GM12874 (cell line): ENCODE data around the gene LZTR1.

Source experiments
- TF ChIP-seq, protein P1 (sequence below): IDR thresholded peaks from 2 replicates; pipeline ENCODE4 v1.5.1; 2011; ENCODE audit warnings: low read depth, mild to moderate bottlenecking, control low read depth, low read length, moderate library complexity; ENCODE audit not compliant: insufficient read depth

LZTR1 gene

DNA sequence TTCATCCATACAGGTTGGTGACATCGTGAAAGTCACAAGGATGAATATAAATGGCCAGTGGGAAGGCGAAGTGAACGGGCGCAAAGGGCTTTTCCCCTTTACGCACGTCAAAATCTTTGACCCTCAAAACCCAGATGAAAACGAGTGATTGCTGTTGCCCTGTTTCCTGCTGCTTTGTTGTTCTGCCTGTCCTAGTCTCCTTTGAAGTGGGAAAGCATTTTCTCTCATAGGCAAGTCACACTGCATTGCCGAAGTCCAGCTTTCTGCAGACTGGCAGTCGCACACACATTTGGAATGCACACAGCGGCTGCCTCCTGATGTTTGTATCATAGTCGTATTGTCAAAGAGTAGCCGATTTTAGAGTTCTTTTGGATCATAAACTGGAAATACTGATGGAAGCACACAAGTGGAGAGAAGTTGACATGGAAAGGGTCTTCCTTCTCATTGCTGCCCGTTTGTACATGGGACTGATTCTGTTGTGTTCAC lies 32.4 kb upstream of the LZTR1 start:
- TF ChIP-seq, protein P1, sequence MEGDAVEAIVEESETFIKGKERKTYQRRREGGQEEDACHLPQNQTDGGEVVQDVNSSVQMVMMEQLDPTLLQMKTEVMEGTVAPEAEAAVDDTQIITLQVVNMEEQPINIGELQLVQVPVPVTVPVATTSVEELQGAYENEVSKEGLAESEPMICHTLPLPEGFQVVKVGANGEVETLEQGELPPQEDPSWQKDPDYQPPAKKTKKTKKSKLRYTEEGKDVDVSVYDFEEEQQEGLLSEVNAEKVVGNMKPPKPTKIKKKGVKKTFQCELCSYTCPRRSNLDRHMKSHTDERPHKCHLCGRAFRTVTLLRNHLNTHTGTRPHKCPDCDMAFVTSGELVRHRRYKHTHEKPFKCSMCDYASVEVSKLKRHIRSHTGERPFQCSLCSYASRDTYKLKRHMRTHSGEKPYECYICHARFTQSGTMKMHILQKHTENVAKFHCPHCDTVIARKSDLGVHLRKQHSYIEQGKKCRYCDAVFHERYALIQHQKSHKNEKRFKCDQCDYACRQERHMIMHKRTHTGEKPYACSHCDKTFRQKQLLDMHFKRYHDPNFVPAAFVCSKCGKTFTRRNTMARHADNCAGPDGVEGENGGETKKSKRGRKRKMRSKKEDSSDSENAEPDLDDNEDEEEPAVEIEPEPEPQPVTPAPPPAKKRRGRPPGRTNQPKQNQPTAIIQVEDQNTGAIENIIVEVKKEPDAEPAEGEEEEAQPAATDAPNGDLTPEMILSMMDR = no peak

DNA sequence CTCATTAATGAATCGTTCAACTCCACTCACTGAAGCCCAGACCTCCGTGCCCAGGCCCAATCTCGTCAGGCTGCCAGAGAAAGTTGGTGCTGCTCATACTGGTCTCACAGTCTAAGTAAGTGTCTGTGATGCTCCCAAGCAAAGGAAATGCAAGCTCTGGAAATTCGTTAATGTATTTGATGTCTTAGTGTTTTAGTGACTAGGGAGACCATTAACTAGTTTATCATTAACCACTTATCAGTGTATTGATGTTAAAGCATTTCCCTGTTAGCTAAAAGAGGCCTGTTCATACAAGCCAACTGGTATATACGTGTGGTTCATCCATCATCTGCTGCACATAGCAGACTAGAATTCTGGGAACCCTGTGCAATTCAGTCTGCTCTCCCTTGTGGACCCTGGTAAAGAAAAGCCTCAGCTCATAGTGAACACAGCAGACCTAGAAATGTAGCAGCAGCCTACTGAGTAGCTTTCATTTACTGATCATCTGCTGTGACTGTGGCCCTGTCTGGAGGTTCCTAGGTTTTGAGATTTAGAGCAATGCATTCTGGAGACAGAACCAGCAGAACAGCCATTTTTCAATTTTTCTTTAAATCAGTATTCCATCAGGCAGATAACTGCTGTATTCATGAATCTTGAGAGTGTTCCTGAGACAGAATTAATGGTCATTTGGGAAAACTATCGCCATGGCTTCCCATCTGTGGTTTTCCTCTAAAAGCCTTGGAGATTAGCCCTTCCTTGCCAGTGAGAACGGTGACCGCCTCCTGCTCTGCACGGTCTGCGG lies 30.8 kb upstream of the LZTR1 start:
- TF ChIP-seq, protein P1 = no peak

DNA sequence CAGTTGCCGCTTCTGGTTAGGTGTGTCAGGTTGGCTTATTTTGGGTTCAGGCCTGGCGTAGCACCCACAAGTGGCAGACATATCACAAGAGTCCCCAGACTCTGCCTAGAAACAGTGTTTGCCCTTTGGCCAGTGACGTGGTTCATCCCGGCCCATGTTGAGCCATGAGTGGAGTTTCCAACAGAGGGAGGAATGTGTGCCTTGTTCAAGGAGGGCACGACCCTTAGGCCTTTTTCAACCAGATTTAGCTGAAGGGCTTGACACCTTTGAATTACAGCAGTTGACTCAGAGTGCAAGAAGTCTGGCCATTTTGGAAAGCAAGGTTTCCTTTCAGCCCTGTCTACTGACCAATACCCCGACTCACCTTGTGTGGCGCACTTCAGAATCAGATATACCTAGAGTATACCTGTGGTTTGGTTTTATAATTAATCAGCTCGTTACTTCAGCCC lies 30.1 kb upstream of the LZTR1 start:
- TF ChIP-seq, protein P1 = no peak

DNA sequence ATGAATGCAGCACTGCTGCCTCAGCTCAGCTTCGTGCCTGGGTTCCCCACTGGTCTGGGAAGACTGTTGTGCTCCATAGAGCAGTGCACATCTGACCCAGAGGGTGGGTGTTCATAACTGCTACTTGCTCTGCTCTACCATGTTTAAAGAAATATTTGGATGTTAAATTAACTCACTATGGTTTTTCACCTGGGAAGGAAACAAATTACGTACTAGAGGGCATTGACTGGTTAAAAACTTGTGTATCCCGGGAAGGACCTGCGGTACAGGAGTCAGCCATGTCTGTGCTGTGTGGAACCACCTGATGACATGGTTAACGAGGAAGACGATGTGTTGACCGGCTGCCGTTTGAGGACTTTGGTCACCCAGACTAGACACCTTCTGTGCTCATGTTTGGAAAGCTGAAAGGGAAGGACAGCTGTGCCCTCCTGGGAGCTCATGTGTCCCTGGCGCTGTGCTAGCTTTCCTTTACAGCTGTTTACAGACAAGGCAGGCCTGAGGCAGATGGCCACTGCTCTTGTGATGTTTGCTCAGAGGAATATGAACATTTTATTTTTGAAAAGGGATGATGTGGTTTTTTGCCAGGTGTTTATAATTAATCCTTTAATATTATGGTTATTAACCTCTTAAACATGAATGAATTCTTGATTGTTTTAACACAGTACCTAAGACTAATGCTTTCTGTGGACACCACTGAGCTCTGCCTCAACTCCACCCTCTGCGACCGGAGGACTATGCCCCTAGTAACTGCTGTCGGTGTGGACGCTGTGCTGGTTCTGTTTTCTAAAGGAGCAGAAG lies 29.4 kb upstream of the LZTR1 start:
- TF ChIP-seq, protein P1 = no peak

DNA sequence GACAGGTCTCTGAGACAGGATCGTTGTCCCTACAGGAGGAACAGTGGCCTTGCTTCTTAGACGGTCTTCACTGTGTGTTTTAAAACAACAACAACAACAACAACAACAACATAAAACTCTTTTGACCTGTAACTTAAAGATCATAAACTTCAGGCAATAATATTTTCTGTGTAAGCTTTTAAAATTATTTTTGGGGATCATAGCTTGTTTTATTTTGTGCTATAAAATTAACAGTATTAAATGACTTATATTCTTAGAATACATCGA lies 28.8 kb upstream of the LZTR1 start:
- TF ChIP-seq, protein P1 = no peak

DNA sequence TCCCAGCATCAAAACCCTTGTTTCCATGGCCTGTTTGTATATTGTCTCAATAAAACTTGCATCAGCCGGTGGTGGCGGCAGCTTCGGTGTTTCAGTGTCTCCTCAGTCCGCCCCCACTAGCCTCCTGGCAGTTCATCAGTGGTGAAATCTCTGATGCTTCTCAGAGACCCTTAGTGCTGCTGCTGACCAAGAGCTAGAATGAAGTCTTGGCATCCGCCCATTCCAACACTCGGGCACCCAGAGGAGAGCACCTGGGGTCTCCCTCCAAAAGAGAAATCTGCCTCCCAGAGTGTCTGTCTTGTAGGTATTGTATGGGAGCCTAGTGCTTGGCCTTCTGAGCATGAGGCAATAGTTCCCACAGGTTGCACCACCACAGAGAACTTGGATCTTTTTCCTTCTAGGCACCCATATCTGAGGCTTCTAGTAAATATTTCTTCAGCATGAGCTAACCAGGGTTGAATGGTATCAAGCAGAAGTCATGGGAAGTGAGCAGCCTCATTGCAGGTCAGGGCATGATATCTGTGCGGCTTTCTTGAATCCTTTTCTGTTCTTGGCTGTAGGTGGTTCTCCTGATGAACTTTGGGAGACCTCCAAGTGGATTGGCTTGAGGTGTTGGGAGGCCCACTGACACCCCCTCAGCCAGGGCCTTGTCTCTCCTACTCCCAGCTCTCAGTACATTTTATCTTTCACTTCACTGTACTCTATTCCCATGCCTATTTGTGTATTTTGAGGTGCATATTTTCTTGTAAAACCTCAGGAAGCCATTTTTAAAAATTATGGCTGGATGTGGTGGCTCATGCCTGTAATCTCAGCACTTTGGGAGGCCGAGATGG lies 28.2 kb upstream of the LZTR1 start:
- TF ChIP-seq, protein P1 = no peak

DNA sequence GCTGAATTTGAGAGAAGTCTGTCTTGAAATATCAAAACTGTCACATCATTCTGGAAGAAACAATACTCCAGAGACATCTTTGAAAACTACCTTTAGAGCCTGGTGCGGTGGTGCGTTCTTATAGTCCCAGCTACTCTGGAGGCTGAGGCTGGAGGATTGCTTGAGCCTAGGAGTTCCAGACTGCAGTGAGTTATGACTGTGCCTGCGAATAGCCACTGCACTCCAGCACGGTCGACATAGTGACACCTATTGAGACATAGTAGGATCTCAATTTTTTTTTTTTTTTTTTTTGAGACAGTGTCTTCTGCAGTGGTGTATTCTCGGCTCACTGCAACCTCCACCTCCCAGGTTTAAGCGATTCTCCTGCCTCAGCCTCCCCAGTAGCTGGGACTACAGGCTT lies 26.5 kb upstream of the LZTR1 start:
- TF ChIP-seq, protein P1 = no peak
